ENCODE results near the gene HSPB8.
A peak's percentile ranks its signal among the peaks of the same experiment; 100 is the strongest.

The HSPB8 gene

DNA sequence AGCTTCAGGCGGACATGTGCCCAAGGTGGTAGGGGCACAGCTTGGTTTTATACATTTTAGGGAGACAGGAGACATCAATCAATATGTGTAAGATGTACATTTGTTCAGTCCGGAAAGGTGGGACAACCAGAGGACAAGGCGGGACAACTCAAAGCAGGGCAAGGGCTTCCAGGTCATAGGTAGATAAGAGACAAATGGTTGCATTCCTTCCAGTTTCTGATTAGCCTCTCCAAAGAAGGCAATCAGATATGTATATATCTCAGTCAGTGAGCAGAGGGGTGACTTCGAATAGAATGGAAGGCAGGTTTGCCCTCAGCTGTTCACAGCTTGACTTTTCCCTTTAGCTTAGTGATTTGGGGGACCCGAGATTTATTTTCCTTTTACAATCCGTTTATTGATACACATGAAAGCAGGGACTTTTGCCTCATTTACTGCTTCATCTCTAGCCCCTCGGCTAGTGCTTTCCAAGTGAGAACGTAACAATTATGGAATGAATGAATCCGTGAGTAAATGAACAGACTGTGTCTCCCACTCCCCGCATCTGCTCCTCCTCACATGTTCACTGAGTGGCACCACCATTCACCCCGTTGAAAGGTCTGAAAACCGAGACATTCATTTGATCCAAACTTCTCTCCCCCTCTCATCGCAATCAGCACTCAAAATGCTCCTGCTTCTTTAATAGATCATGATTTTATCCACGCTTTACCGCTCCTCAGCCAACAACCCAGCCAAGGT, 6.9 kb upstream of the HSPB8 start:
- DNase-seq = no peak

DNA sequence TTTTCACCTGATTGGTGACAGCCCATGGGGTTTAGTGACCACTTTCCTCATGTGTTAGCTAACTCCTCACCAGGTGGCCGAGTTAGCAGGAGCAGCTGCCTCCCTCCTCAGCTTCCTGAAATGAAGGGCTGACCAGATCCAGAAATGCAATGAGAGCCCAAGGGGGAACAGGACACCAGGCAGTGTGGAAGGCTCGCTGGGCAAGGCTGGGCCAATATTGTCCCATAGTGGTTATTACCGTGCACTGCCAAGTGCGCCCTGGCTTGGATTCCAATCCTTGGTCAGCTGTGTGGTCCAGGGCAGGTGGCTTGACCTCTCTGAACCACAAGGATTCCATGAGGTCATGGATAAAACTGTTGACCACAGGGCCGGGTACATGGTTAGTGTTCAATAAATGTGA, 3.6 kb upstream of the HSPB8 start:
- no peak for DNase-seq

DNA sequence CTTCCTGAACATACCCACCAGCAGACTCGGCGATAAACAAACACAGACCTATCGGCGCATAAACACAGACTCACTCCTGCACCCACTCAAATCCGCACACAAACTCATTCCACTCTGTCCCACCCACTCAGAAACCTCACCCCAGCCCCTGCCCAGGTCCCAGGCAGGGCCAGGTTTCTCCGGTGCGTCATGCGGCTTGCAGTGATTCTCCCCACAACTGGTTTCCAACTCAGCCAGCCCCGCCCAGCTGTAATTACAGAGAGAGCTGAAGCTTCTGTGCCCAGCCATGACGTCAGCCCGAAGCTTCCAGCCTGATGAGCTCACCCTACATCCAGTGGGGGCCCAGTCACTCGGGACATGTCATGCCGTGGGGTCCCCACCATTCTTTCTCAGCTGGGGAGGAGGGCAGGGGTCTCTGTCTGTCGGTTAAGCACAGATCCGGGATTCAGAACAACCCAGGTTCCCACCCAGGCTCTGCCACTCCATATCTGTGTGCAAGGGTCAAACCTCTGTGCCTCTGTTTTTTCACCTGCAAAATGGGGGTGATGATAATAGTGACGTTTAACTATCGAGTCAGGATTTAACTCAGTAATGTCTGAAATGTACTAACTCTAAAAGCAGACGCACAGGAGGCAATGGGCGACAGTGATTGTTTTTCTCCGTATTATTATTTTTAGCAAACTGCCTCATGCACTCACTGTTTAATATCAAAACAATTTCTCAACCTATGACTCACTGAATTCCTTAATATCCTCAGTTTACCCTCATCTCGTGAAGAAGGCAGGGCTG, 2.3 kb upstream of the HSPB8 start:
- DNase-seq = no peak

DNA sequence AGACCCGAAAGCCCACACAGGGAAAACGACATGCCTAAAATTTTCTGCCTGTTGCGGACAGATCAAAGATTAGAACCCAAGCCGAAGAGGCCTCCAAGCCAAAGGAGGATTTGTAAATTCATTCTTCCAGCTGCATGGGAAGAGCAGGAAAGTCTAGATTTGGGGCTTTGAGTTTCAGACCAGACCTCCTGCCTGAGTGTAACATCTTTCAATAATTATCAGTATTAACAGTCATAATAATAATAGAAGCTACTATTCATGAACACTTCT, 1.7 kb upstream of the HSPB8 start:
- DNase-seq = no peak

DNA sequence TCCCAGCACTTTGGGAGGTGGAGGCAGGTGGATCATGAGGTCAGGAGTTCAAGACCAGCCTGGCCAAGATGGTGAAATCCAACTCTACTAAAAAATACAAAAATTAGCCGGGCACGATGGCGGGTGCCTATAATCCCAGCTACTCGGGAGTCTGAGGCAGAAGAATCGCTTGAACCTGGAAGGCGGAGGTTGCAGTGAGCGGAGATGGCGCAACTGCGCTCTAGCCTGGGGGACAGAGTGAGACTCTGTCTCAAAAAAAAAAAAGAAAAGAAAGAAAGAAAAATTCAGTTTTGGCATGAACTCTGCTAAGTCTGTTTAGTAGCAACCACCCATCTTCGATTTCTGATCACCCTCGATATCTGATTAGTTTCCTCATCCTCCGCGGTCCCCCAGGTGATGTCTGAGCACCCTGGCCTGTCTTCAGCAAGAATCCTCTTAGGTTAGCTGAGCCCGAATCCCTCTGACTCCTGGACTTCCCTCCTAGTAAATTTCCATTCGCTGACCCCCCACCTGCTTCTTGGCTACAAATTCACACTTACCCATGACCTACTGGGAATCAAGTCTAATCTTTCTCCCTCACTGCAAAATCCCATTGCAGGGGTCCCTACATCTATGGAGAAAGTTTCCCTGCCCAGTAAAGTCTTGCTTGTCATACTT, 879 bp upstream of the HSPB8 start:
- no peak for DNase-seq

DNA sequence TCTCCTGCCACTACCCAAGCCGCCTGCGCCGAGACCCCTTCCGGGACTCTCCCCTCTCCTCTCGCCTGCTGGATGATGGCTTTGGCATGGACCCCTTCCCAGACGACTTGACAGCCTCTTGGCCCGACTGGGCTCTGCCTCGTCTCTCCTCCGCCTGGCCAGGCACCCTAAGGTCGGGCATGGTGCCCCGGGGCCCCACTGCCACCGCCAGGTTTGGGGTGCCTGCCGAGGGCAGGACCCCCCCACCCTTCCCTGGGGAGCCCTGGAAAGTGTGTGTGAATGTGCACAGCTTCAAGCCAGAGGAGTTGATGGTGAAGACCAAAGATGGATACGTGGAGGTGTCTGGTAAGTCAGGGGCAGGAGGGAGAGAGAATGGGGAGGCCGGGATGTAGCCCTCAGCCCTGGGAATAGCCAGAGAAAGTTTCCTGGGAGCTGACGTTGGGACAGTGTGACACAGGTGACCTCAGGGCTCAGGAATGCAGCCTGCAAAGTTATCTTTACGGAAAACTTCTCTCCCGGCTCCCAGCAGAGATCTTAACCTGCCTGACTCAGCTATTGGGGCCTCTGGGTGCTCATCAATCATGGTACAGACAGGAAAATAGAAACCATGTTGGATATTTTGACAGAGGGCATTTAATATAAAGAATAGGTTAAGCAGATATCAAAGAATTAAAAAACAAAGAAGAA, 747 bp downstream of the HSPB8 start:
- DNase-seq = no peak

DNA sequence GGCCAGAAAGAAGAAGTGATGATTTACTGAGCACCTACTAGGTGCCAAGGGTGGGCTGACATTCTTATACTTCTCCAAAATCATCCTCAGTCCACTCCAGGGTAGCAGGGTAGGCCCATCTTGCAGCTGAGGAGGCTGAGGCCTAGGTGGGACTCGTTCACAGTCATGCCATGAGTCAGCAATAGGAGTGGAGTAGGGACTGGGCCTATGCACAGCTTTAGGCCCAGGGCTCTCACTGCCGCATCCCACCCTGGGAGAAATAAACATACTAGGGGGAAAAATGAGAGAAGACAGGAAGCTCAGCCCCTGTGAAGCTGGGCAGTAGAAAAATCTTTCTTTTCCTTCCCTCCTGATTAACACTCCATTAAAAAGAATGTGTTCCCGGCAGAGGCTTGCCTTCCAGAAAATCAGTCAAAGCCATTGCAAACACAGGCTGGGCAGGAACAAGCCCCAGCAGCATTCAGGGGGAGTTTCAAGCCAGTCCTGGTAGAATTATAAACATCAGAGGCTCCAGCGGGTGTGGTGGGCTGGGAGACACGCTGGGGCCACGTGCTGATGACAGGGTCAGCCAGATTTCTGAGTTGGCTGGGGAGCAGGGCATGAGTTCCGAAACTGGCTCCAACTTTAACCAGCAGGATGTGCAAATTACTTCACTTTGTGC, 1.8 kb downstream of the HSPB8 start:
- no peak for DNase-seq

DNA sequence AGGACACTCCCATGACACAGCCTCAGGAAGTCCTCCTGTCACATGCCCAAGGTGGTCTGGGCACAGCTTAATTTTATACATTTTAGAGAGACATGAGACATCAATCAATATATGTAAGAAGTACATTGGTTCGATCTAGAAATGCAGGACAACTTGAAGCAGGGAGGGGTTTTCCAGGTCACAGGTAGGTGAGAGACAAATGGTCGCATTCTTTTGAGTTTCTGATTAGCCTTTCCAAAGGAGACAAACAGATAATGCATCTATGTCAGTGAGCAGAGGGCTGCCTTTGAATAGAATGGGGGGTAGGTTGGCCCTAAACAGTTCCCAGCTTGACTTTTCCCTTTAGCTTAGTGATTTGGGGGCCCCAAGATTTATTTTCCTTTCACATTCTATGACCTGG, 2.5 kb downstream of the HSPB8 start:
- DNase-seq = peak in 1 of 2 donors; percentile 0

DNA sequence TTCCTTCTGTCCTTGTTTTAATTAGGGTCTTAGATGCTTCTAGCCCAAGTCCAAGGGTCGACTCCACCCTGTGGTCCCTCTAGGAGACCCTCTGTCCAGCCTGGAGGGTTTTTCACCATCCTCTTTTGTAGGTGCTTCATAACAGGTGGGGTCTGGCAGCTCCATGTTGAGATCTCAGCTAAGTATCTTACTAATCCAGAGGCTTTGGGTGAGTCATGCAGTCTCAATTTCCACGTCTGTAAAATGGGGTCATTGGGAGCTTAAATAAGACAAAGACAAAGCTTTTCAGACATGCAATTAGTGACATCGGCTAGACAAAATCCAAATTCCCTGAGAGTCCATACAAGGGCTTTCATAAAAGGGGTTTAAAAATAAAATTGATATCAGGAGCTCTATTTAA, 3.2 kb downstream of the HSPB8 start:
- no peak for DNase-seq

DNA sequence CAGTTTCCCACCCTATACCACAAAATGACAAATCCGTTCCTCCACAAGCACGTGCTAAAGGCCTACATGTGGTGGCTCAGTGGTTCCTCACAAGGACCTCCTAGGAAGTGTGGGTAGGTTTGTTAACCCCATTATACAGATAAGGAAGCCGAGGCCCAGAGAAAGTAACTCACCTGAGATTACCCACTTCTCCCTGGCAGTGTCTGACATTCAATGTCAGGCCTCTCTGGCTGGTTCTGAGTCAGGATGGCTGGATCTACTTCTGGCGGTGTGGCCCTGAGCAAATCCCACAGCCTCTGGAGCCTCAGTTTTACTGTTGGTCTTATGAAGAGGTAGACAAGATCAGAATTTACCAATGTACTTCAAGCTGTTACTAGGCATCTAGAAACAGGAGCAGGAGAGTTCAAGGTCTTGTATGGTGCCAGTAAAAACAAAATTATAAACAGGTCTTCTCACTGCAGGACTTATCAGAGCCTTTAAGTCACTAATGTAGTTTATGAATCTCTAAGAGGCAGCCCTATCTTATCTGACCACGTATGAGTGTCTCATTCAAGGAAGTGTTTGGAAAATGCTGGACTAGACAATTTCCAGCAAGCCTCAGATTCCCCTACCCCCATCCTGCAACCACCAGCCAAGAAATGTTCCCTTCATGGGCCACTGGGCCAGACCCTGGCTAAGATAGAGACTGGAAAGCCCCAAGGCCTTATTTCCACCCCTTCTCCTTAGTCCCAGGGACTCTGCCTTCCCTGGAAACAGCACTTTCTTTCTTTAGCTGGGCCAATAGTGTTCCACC, 4.2 kb downstream of the HSPB8 start:
- no peak for DNase-seq

DNA sequence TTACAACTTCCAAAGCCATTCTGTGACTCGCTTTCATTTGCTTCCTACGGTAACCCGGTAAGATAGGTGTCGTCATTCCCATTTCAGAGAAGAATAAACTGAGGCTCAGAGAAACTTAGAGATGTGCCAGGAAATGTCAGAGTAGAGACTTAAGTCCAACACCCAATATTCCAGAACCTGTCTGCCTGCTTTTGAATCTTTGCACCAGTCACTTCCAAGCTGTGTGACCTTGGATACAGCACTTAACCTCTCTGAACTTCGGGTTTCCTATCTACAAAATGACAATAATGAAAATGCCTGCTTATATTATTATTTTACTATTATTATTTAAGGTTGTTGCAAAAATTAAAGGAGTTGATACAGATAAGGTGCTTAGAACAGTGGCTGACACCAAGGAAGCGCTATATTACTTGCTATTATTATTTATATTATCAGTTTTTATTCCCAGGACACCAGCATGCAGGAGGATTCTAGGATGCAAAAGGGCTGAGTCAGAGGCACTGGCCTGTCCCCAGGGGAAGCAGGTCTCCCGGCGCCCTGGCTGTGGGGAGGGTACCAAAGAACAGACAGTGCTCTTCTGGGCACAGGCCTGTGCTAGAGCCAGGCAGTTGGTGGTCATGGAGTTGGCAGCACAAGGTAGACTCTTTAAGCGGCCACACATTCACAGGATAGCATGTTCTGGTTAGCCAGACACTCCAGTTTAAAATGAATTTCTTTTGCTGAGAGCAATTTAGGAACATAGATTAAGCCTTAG, 5.4 kb downstream of the HSPB8 start:
- no peak for DNase-seq

DNA sequence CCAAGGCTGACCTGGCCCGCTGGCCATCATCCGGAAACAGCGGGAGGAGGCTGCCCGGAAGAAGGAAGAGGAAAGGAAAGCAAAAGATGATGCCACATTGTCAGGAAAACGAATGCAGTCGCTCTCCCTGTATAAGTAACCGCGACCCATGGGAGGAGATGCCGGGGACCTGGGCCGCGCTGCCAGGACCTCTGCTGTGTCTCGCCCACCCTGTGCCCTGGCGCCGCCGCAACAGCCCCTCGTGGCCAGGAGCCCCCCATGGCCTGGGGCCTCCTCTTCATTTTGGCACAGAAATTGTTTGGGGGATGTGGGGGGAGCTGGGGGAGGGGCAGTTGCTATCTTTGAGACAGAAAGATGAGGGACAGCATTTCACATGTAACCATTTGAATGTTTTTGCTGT, 16.5 kb downstream of the HSPB8 start:
- no peak for DNase-seq

DNA sequence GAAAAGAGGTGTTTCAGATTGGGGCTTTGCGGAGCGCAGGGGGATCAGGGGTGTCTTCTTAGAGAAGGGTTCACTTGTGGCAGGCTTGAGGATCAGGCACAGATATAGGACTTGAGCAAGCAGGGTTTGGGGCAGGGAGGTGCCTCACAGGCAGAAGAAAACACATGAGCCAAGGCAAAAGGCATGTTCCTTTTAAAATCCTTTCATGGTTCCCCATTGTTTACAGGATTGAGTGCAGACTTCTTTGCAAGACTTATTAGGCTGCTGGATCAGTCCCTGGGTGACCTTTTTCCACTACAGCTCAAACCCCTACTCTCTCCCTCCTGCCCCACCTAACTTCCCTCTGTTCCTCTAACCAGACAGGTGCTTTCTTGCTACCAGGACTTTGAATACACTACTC, 19.7 kb downstream of the HSPB8 start:
- no peak for DNase-seq

DNA sequence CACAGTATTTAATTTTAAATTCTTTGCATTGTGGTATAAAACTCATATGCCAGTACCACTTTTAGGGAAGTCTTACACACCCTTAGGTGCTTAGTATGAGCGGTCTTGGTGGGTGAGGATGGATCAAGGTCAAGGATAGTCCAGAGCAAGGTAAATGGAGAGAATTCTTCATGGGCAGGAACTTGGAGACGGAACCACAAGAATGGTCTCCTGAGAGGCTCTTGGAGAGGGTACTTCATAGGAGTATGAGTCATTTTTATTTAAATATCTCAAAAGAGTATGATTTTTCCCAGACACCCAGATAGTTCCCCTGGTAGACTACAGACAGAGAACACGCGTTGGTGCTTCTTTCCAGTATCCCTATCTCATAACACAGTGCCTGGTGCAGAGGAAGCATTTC, 21.9 kb downstream of the HSPB8 start:
- no peak for DNase-seq

DNA sequence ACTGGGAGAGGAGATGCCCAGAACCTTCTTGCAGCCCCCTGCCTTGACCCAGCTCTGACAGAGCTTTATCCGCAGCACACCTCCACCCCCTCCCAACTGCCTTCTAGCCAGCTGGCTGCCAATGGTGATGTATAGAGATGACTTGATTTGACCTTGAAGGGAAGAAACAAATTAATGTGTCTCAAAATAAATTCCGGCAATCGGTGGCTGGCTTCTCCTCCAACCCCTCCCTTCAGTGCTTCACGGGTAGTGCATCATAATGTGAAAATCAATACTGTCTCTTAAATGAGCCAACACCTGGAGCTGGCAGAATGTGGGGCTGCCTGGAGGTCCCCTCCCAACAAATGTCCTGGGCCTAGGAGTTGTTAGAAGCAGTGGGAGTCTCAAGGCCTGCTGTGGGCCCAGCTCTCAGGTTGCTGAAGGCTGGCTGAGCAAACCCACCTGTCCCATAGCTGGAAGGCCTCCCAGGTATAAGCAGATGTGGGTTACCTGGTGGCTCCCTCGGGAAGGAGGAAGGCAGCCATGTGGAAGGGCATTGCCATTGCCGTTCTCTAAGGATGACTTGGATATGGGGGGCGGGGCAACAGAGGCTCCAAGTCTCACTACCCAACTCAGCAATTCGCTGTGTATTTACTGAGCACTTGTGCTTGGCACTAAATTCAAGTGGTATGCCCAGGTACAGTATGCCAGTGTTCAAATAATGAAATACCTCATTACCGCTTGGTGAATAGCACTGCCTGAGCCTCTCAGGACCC, 23.2 kb downstream of the HSPB8 start:
- no peak for DNase-seq

DNA sequence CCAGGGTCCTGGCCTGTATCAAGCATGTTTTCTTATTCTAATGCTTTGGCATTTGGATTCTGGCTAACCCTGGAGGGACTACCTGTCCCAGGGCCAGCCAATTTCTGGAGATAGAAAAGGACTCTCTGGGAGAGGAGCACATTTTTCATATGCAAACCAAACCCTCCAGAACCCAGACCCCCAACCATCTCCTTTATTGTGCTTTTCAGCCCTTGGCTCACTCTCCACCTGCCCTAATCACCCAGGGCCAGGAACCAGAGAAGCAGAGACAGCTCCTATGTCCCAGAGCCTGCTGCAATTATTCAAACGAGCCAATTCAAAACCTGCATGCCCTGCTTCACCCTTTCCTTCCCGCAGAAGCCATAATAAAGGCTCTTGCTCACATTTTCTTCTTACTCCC, 23.8 kb downstream of the HSPB8 start:
- DNase-seq = no peak

DNA sequence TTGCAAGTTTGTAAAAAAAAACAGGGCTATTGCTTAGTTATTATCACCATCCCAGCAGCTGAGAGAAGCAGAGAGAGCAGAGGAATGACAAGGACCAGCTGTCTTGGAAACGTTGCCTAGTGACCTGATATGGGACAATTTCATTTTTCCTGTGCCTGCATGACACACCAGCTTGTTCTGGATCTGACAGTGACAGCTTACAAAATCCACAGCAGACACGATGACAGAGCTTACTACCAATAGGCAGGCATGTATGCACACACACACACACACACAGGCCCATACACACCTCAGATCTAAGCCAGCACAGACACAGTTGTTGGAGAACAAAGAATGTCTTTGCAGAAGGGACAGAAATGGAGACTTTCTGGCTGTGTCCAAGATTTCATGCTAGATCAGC, 25.4 kb downstream of the HSPB8 start:
- no peak for DNase-seq

DNA sequence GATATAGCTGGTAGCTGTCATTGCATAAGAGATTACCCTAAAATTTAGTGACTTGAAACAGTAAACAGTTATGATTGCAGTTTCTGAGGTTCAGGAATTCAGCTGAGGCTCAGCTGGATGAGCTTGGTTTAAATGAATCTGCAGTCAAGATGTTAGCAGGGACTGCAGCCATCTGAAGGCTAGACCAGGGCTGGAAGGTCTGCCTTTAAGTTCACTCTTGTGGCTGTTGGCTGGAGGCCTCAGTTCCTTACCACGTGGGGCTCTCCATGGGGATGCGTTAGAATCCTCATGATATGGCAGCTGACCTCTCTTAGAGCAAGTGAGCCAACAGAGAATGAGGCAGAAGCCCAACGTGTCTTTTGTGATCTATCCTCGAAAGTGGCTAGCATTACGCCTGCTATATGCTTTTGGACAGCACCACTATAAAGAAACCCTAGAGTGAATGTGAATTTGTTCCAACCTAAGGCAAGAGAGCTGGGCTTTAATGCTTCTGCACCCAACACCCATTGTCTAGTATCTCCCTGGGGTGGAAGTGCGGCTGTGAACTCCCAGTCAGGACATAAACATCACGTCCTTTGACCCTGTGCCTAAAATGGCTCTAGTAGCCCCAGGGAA, 26.0 kb downstream of the HSPB8 start:
- DNase-seq = no peak

DNA sequence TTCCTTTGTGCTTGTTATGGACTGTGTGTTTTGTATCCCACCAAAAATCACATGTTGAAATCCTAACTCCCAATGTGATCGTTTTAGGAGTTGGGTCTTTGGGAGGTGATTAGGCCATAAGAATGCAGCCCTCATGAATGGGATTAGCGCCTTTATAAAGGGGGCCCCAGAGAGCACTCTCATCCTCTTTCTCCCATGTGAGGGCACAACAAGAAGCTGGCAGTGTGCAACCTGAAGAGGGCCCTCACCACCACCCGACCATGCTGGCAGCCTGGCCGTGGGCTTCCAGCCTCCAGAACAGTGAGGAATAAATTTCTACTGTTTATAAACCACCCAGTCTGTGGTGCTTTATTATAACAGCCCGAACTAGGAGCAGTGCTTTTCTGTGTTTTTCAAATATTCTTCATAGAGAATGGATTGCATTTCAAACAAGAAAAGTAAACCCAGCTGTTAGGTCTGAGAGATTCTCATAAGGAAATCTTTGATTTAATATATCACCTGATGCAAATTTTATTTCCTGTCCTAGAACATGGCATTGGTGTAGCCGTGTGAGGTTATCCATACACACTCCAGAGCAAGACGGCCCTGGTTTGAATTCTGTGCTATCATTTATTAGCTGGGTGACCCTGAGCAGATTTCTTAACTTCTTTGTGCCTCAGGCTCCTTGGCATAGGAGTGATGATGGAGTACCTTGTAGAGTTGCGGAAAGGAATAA, 27.8 kb downstream of the HSPB8 start:
- DNase-seq = no peak
